ENCODE results near the gene SLC39A6. TPM values are rescaled to one million over a fixed set of nuclear protein-coding genes. Genes with fewer than 3 reads are reported as not detected.

SLC39A6 gene
- total and polyA plus RNA-seq, 2 experiments from 2014 or later: 20.8 to 47.3 TPM

GRCh38 chr18:36130883-36131653, 1.9 kb upstream of the SLC39A6 start:
- no peaks in the 10 kb centered on the region for H3K9me2 ChIP-seq (ENCODE audit: insufficient read depth)
- peaks cover 90% of the 10 kb centered on the region for H3K79me2 ChIP-seq (replicated peaks; ENCODE audit: insufficient read depth)
- no peaks in the 10 kb centered on the region for H3F3A ChIP-seq (replicated peaks; ENCODE audit: low read depth)
- peak overlapping the region; percentile 78 for H3K4me2 ChIP-seq
- H3K27me3 ChIP-seq (ENCODE audit: insufficient read depth): no peaks in the 10 kb centered on the region
- no peak for TF ChIP-seq ZNF114 (CRISPR knock-in tag; IDR thresholded peaks at IDR 0.05)
- no peak for TF ChIP-seq EZH2phosphoT487 (IDR thresholded peaks at IDR 0.05; ENCODE audit: unreplicated experiment)
- TF ChIP-seq ZNF462 (CRISPR knock-in tag; IDR thresholded peaks at IDR 0.05): no peak
- TF ChIP-seq ZNF331 (CRISPR knock-in tag; IDR thresholded peaks at IDR 0.05; ENCODE audit: low read depth): no peak
- no peak for TF ChIP-seq EZH2 (IDR thresholded peaks at IDR 0.05; ENCODE audit: low read depth, unreplicated experiment)
- no peak for TF ChIP-seq JUNB (IDR thresholded peaks at IDR 0.05; ENCODE audit: unreplicated experiment)
- TF ChIP-seq, protein P1, sequence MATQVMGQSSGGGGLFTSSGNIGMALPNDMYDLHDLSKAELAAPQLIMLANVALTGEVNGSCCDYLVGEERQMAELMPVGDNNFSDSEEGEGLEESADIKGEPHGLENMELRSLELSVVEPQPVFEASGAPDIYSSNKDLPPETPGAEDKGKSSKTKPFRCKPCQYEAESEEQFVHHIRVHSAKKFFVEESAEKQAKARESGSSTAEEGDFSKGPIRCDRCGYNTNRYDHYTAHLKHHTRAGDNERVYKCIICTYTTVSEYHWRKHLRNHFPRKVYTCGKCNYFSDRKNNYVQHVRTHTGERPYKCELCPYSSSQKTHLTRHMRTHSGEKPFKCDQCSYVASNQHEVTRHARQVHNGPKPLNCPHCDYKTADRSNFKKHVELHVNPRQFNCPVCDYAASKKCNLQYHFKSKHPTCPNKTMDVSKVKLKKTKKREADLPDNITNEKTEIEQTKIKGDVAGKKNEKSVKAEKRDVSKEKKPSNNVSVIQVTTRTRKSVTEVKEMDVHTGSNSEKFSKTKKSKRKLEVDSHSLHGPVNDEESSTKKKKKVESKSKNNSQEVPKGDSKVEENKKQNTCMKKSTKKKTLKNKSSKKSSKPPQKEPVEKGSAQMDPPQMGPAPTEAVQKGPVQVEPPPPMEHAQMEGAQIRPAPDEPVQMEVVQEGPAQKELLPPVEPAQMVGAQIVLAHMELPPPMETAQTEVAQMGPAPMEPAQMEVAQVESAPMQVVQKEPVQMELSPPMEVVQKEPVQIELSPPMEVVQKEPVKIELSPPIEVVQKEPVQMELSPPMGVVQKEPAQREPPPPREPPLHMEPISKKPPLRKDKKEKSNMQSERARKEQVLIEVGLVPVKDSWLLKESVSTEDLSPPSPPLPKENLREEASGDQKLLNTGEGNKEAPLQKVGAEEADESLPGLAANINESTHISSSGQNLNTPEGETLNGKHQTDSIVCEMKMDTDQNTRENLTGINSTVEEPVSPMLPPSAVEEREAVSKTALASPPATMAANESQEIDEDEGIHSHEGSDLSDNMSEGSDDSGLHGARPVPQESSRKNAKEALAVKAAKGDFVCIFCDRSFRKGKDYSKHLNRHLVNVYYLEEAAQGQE (IDR thresholded peaks at IDR 0.05; ENCODE audit: unreplicated experiment): no peak
- TF ChIP-seq NANOG (IDR thresholded peaks at IDR 0.05; ENCODE audit: borderline replicate concordance): no peak
- no peak for TF ChIP-seq STAT1 (IDR thresholded peaks at IDR 0.05; ENCODE audit: unreplicated experiment)
- TF ChIP-seq, protein P2, sequence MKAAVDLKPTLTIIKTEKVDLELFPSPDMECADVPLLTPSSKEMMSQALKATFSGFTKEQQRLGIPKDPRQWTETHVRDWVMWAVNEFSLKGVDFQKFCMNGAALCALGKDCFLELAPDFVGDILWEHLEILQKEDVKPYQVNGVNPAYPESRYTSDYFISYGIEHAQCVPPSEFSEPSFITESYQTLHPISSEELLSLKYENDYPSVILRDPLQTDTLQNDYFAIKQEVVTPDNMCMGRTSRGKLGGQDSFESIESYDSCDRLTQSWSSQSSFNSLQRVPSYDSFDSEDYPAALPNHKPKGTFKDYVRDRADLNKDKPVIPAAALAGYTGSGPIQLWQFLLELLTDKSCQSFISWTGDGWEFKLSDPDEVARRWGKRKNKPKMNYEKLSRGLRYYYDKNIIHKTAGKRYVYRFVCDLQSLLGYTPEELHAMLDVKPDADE (IDR thresholded peaks at IDR 0.05): no peak
- TF ChIP-seq, protein P3, sequence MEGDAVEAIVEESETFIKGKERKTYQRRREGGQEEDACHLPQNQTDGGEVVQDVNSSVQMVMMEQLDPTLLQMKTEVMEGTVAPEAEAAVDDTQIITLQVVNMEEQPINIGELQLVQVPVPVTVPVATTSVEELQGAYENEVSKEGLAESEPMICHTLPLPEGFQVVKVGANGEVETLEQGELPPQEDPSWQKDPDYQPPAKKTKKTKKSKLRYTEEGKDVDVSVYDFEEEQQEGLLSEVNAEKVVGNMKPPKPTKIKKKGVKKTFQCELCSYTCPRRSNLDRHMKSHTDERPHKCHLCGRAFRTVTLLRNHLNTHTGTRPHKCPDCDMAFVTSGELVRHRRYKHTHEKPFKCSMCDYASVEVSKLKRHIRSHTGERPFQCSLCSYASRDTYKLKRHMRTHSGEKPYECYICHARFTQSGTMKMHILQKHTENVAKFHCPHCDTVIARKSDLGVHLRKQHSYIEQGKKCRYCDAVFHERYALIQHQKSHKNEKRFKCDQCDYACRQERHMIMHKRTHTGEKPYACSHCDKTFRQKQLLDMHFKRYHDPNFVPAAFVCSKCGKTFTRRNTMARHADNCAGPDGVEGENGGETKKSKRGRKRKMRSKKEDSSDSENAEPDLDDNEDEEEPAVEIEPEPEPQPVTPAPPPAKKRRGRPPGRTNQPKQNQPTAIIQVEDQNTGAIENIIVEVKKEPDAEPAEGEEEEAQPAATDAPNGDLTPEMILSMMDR (conservative IDR thresholded peaks at IDR 0.05; ENCODE audit: low read depth in 2 of 2): no peak
- TF ChIP-seq POLR2AphosphoS5 (IDR thresholded peaks at IDR 0.05; ENCODE audit: low read depth): no peak
- TF ChIP-seq CREB1 (CRISPR knock-in tag; IDR thresholded peaks at IDR 0.05; ENCODE audit: low read depth): no peak
- H3K4me3 ChIP-seq: peak overlapping the region; percentile 92
- peaks cover 17% of the 10 kb centered on the region; the same call in 1 of the 2 replicates for H3K36me3 ChIP-seq (ENCODE audit: insufficient read depth)
- peak overlapping the region; percentile 98 for H3K4me3 Mint-ChIP-seq
- H3K27me3 Mint-ChIP-seq (ENCODE audit: insufficient read depth, low read depth, poor library complexity): peaks cover 6% of the 10 kb centered on the region
- H3K36me3 Mint-ChIP-seq (ENCODE audit: low read depth): peaks cover 22% of the 10 kb centered on the region
- H3K4me1 ChIP-seq (ENCODE audit: insufficient read depth): peaks cover 32% of the 10 kb centered on the region
- DNase-seq (ENCODE audit: low spot score): peak; percentile 15
- peaks cover 32% of the 10 kb centered on the region for H4K20me1 ChIP-seq (replicated peaks; ENCODE audit: insufficient read depth)
- no peaks in the 10 kb centered on the region; the same call in 2 of the 3 replicates for H3K9me3 Mint-ChIP-seq
- peaks cover 23% of the 10 kb centered on the region for H3K4me1 Mint-ChIP-seq
- no peak overlapping the region for H3K27ac ChIP-seq (ENCODE audit: low read depth)
- no peak overlapping the region; the same call in 1 of the 2 replicates for H3K27ac Mint-ChIP-seq
- no peak overlapping the region for H2AFZ ChIP-seq
- no peak for ATAC-seq

Data from GM23338 (cell line).